ENCODE results near the gene ANTXRL. TPM values are rescaled to one million over a fixed set of nuclear protein-coding genes. Genes with fewer than 3 reads are reported as not detected.

The ANTXRL gene
- total and polyA plus RNA-seq, 2 of the 8 experiments (the other 6 are each of a cell fraction or from before 2014, with no cell fraction given), result not detected

DNA sequence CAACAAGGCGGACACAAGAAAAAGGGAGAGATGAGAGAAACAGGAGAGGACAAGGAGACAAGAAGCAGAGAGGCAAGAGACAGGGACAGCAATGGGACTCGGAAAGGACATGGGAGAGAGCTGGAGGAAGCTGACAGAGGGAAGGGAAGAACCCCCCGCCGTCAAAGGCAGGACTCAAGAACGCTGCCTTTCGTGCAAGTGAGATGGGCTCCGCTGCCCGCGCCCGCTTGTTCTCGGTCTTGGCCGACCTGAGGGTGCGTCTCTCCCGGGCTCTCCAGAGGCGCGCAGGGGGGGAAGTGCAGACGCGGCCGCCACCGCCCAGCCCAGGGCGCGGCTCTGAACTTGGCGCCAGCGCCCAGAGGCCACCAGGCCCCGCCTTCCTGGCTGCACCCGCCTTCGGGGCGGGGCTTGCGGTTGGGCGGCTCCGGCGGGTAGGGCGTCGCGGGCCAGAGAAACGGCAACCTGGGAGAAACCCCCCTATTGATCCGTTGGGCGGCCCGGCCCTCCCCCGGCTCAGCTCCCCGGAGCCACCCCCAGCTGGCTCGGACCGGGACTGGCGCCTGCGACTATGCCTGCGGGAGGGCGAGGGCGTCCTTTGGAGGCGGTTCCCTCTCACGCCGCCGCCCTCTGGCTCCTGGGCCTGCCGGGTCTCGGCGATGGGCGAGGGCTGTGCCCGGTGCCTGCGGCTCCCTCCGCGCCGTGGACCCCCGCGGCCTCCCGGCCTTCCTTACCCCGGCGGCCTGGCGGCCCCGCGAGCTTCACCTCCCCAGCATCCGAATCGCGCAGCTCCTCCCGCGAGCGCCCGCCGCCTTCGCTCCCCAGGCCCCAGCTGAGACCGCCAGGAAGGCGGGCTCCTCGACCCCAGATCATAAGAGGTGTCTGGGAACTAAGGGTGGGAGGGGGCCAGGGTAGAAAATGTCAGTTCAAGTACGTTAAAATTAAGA, 2.2 kb upstream of the ANTXRL start (continued):
- no peak for TF ChIP-seq MAFK (IDR thresholded peaks at IDR 0.05; ENCODE audit: low read depth, low read length)
- no peak for TF ChIP-seq SP4 (IDR thresholded peaks at IDR 0.05; ENCODE audit: low read length)
- no peak for TF ChIP-seq SRF (IDR thresholded peaks at IDR 0.05; ENCODE audit: low read depth, low read length)
- TF ChIP-seq SUZ12 (IDR thresholded peaks at IDR 0.05; ENCODE audit: low read length), result no peak
- TF ChIP-seq CHD1 (IDR thresholded peaks at IDR 0.05; ENCODE audit: low read depth, low read length), result no peak
- TF ChIP-seq CBX8 (IDR thresholded peaks at IDR 0.05; ENCODE audit: borderline replicate concordance, low read depth, low read length), result no peak
- TF ChIP-seq SIN3A (conservative IDR thresholded peaks at IDR 0.05 in 1 of 2, IDR thresholded peaks at IDR 0.05 in 1 of 2; ENCODE audit: low read depth in 1 of 2, low read length in 2 of 2), result peak in 1 of 2 experiments; percentile 25; a peak in 1 of 4 replicates
- TF ChIP-seq HDAC2 (IDR thresholded peaks at IDR 0.05; ENCODE audit: borderline replicate concordance in 1 of 2, low read depth in 2 of 2, low read length in 2 of 2), result no peak
- TF ChIP-seq EGR1 (IDR thresholded peaks at IDR 0.05; ENCODE audit: borderline replicate concordance, low read depth, low read length), result no peak
- no peak; the same call in 1 of the 2 replicates for TF ChIP-seq SP1 (IDR thresholded peaks at IDR 0.05; ENCODE audit: low read depth, low read length)
- TF ChIP-seq NANOG (IDR thresholded peaks at IDR 0.05; ENCODE audit: insufficient read depth, low read depth, low read length, poor library complexity, severe bottlenecking), result no peak
- peak; percentile 36; the same call in 1 of the 2 replicates for TF ChIP-seq TAF1 (IDR thresholded peaks at IDR 0.05; ENCODE audit: low read depth, low read length)
- no peak for TF ChIP-seq JUND (IDR thresholded peaks at IDR 0.05; ENCODE audit: low read length)
- peak; percentile 28; the same call in 1 of the 2 replicates for TF ChIP-seq PHF8 (conservative IDR thresholded peaks at IDR 0.05; ENCODE audit: low read depth, low read length)
- TF ChIP-seq FOSL1 (IDR thresholded peaks at IDR 0.05; ENCODE audit: insufficient read depth, low read depth, low read length), result no peak
- no peak for TF ChIP-seq BCL11A (IDR thresholded peaks at IDR 0.05; ENCODE audit: low read depth in 2 of 2, low read length in 2 of 2)
- no peak for TF ChIP-seq POLR2AphosphoS5 (IDR thresholded peaks at IDR 0.05; ENCODE audit: low read depth, low read length)
- TF ChIP-seq SAP30 (IDR thresholded peaks at IDR 0.05; ENCODE audit: insufficient read depth, insufficient replicate concordance, low read length), result no peak
- TF ChIP-seq HDAC6 (IDR thresholded peaks at IDR 0.05; ENCODE audit: low read depth, low read length), result no peak
- TF ChIP-seq, protein P1, sequence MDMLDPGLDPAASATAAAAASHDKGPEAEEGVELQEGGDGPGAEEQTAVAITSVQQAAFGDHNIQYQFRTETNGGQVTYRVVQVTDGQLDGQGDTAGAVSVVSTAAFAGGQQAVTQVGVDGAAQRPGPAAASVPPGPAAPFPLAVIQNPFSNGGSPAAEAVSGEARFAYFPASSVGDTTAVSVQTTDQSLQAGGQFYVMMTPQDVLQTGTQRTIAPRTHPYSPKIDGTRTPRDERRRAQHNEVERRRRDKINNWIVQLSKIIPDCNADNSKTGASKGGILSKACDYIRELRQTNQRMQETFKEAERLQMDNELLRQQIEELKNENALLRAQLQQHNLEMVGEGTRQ (IDR thresholded peaks at IDR 0.05; ENCODE audit: low read length), result no peak
- TF ChIP-seq JUN (IDR thresholded peaks at IDR 0.05; ENCODE audit: low read depth, low read length), result no peak
- TF ChIP-seq CEBPB (IDR thresholded peaks at IDR 0.05; ENCODE audit: low read depth, low read length), result no peak
- TF ChIP-seq POU5F1 (IDR thresholded peaks at IDR 0.05; ENCODE audit: low read depth, low read length), result no peak

Measured in H1 (cell line).